ENCODE measurements around the gene C9orf72. TPM values are rescaled to one million over a fixed set of nuclear protein-coding genes. Genes with fewer than 3 reads are reported as not detected.

C9orf72 gene
- total and polyA plus RNA-seq, 9 of the 15 experiments (the other 6 are each of a cell fraction or from before 2014, with no cell fraction given), result 2.3 to 7.3 (median 4.1) TPM

- H3K9ac ChIP-seq (ENCODE audit: insufficient read depth in 1 of 2, low read depth in 2 of 2, low read length in 2 of 2), result no peak overlapping the region
- H2AFZ ChIP-seq (ENCODE audit: low read depth, low read length), result no peak overlapping the region
- no peaks in the 10 kb centered on the region for H3K9me3 ChIP-seq (replicated peaks; ENCODE audit: control insufficient read depth, insufficient read depth, low read depth, low read length)
- BruUV-seq (replicated peaks), result no TSS peak
- ChIA-PET POLR2A (no interaction called here), CTCF (ENCODE audit: low intra/inter-chr PET ratio) (no interaction called here)
- TF ChIP-seq, protein P1, sequence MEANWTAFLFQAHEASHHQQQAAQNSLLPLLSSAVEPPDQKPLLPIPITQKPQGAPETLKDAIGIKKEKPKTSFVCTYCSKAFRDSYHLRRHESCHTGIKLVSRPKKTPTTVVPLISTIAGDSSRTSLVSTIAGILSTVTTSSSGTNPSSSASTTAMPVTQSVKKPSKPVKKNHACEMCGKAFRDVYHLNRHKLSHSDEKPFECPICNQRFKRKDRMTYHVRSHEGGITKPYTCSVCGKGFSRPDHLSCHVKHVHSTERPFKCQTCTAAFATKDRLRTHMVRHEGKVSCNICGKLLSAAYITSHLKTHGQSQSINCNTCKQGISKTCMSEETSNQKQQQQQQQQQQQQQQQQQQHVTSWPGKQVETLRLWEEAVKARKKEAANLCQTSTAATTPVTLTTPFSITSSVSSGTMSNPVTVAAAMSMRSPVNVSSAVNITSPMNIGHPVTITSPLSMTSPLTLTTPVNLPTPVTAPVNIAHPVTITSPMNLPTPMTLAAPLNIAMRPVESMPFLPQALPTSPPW (CRISPR knock-in tag; IDR thresholded peaks at IDR 0.05), result no peak
- no peak for TF ChIP-seq ZNF12 (CRISPR knock-in tag; IDR thresholded peaks at IDR 0.05)
- TF ChIP-seq BRD4 (IDR thresholded peaks at IDR 0.05), result no peak
- no peak for TF ChIP-seq TAF9B (IDR thresholded peaks at IDR 0.05; ENCODE audit: partially characterized antibody)
- no peak for TF ChIP-seq MTA1 (IDR thresholded peaks at IDR 0.05; ENCODE audit: borderline replicate concordance)
- TF ChIP-seq RUNX1 (IDR thresholded peaks at IDR 0.05; ENCODE audit: low read depth), result no peak
- TF ChIP-seq, protein P2, sequence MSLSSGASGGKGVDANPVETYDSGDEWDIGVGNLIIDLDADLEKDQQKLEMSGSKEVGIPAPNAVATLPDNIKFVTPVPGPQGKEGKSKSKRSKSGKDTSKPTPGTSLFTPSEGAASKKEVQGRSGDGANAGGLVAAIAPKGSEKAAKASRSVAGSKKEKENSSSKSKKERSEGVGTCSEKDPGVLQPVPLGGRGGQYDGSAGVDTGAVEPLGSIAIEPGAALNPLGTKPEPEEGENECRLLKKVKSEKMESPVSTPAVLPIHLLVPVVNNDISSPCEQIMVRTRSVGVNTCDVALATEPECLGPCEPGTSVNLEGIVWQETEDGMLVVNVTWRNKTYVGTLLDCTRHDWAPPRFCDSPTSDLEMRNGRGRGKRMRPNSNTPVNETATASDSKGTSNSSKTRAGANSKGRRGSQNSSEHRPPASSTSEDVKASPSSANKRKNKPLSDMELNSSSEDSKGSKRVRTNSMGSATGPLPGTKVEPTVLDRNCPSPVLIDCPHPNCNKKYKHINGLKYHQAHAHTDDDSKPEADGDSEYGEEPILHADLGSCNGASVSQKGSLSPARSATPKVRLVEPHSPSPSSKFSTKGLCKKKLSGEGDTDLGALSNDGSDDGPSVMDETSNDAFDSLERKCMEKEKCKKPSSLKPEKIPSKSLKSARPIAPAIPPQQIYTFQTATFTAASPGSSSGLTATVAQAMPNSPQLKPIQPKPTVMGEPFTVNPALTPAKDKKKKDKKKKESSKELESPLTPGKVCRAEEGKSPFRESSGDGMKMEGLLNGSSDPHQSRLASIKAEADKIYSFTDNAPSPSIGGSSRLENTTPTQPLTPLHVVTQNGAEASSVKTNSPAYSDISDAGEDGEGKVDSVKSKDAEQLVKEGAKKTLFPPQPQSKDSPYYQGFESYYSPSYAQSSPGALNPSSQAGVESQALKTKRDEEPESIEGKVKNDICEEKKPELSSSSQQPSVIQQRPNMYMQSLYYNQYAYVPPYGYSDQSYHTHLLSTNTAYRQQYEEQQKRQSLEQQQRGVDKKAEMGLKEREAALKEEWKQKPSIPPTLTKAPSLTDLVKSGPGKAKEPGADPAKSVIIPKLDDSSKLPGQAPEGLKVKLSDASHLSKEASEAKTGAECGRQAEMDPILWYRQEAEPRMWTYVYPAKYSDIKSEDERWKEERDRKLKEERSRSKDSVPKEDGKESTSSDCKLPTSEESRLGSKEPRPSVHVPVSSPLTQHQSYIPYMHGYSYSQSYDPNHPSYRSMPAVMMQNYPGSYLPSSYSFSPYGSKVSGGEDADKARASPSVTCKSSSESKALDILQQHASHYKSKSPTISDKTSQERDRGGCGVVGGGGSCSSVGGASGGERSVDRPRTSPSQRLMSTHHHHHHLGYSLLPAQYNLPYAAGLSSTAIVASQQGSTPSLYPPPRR (CRISPR knock-in tag; IDR thresholded peaks at IDR 0.05; ENCODE audit: borderline replicate concordance), result no peak
- no peak for TF ChIP-seq CBX2 (IDR thresholded peaks at IDR 0.05; ENCODE audit: insufficient read depth, low read length, poor library complexity, severe bottlenecking)
- TF ChIP-seq YY1 (IDR thresholded peaks at IDR 0.05; ENCODE audit: borderline replicate concordance in 1 of 3, control insufficient read depth in 1 of 3, extremely low read depth in 1 of 3, insufficient read depth in 3 of 3, insufficient read length in 1 of 3, insufficient replicate concordance in 2 of 3, low read depth in 1 of 3, low read length in 2 of 3), result no peak
- no peak for TF ChIP-seq SIN3A (IDR thresholded peaks at IDR 0.05; ENCODE audit: borderline replicate concordance in 2 of 2, control insufficient read depth in 1 of 2, low read depth in 2 of 2, low read length in 2 of 2)
- no peak for TF ChIP-seq ZNF23 (CRISPR knock-in tag; IDR thresholded peaks at IDR 0.05)
- TF ChIP-seq CXXC5 (CRISPR knock-in tag; IDR thresholded peaks at IDR 0.05), result no peak
- TF ChIP-seq CHD2 (IDR thresholded peaks at IDR 0.05; ENCODE audit: low read depth, low read length), result no peak
- H4K20me1 ChIP-seq (replicated peaks; ENCODE audit: control insufficient read depth, insufficient read depth, low read length), result no peaks in the 10 kb centered on the region
- H3K9me1 ChIP-seq (ENCODE audit: control insufficient read depth, insufficient read depth, low read length), result no peaks in the 10 kb centered on the region
- H3K79me2 ChIP-seq (ENCODE audit: control insufficient read depth, insufficient read depth, low read length), result no peaks in the 10 kb centered on the region
- intact Hi-C loops (cut with micrococcal nuclease), result no loop called here
- no peaks in the 10 kb centered on the region for H3K27me3 ChIP-seq (ENCODE audit: control insufficient read depth in 2 of 2, insufficient read depth in 2 of 2, low read length in 2 of 2)
- no peak overlapping the region for H3K27ac ChIP-seq (ENCODE audit: extremely low read depth, low read depth, low read length)
- no peak overlapping the region for H3K4me3 ChIP-seq
- FAIRE-seq (no peak), DNase-seq (ENCODE audit: extremely low read depth in 1 of 4, low spot score in 3 of 4) (no peak), ATAC-seq (no peak)
- H3K4me1 ChIP-seq (replicated peaks in 1 of 2; ENCODE audit: control insufficient read depth in 2 of 2, insufficient read depth in 2 of 2, low read length in 2 of 2), result no peaks in the 10 kb centered on the region
- H3K4me2 ChIP-seq (ENCODE audit: insufficient read depth, low read length), result no peak overlapping the region
- H3K36me3 ChIP-seq (ENCODE audit: control insufficient read depth, insufficient read depth, low read length), result 0 out of 3 replicates have a peak, but pooled peaks cover 2% of the 10 kb centered on the region
- in situ Hi-C loops (cut with MboI), result no loop called here
These were observed 12.8 kb downstream of the C9orf72 start for GRCh38 chr9:27560457-27560856.

All from K562 (cell line).